MM.1S (cell line): ENCODE data around the gene ZMAT1.

Experiments used
- EZH2 ChIP-seq: fragments of 300-600 bp; sonication (generic); optimal IDR thresholded peaks from 2 replicates; pipeline ENCODE3; 2017; ENCODE audit warnings: low read depth, mild to moderate bottlenecking, antibody characterized with exemption, low read length, mixed read lengths
- TF ChIP-seq, protein P1 (sequence below): fragments of 300-600 bp; sonication (generic); IDR thresholded peaks from 2 replicates; pipeline ENCODE4 v1.5.1; 2016; ENCODE audit warnings: antibody characterized with exemption, low read length, mixed read lengths

DNA sequence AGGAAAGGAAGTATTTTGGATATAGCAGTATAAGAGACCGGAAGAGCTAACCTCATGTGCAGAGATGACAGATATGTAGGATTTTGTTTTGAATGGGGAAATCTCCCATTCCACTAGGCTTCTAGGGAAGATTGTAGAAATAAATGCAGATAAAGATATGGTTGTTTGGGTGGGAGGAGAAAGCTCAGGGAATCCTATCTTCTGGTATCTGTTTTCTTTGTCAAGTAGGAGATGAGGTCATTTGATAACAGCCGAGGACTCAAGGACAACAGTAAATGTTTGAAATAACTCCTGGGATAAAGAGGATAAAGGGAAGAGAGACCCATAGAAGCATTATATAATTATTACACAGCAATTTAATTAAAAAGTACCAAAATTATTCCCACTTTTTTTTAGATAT, 24.7 kb upstream of the ZMAT1 start:
- TF ChIP-seq, protein P1, sequence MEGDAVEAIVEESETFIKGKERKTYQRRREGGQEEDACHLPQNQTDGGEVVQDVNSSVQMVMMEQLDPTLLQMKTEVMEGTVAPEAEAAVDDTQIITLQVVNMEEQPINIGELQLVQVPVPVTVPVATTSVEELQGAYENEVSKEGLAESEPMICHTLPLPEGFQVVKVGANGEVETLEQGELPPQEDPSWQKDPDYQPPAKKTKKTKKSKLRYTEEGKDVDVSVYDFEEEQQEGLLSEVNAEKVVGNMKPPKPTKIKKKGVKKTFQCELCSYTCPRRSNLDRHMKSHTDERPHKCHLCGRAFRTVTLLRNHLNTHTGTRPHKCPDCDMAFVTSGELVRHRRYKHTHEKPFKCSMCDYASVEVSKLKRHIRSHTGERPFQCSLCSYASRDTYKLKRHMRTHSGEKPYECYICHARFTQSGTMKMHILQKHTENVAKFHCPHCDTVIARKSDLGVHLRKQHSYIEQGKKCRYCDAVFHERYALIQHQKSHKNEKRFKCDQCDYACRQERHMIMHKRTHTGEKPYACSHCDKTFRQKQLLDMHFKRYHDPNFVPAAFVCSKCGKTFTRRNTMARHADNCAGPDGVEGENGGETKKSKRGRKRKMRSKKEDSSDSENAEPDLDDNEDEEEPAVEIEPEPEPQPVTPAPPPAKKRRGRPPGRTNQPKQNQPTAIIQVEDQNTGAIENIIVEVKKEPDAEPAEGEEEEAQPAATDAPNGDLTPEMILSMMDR = no peak
- no peak for TF ChIP-seq EZH2
